Endothelial cell of umbilical vein (primary cell): ENCODE results near the gene SLC5A10. TPM values are rescaled to one million over a fixed set of nuclear protein-coding genes. Genes with fewer than 3 reads are reported as not detected.

Experiments used
- BruUV-seq: library from RNA; stranded (reverse); fragments of 400-500 nt; replicated peaks from 2 replicates; lab custom pipeline; 2021; lab: Mats Ljungman, UMichigan
- CTCF ChIA-PET: fragments of 300-600, 350-600 bp; sonication (Branson Sonifier 250); formaldehyde crosslinking; loops from one replicate; lab custom pipeline; 2021; ENCODE audit warnings: antibody characterized with exemption, inconsistent platforms; lab: Charles Lee
- POLR2A ChIA-PET: fragments of 300-600, 350-600 bp; sonication (Branson Sonifier 250); formaldehyde crosslinking; loops from one replicate; lab custom pipeline; 2021; ENCODE audit warnings: antibody characterized with exemption, inconsistent platforms; lab: Charles Lee
- DNase-seq: peaks from one replicate; pipeline ENCODE4 v3.0.0-alpha.2; 2011; ENCODE audit warnings: low read depth, low spot score
- FAIRE-seq: peaks from 2 replicates; lab custom pipeline; 2011; peaks lifted over from hg19 to GRCh38; lab: Jason Lieb, UNC
- H2AFZ ChIP-seq: 2 replicates; pipeline ENCODE4 v1.6.0; 2012; ENCODE audit warnings: low read depth, low read length, control low read depth, inconsistent platforms
- H3K27ac ChIP-seq: 2 replicates; pipeline ENCODE4 v1.5.1; 2011; ENCODE audit warnings: low read depth, mild to moderate bottlenecking, control low read depth, low read length, moderate library complexity; ENCODE audit not compliant: insufficient read depth
- H3K27me3 ChIP-seq, 2 experiments: 2 replicates each; pipeline versions ENCODE4 v1.6.0 to v1.6.1; 2011; ENCODE audit warnings: low read length in 2 of 2, mixed read lengths in 1 of 2; ENCODE audit not compliant: control insufficient read depth in 2 of 2, insufficient read depth in 2 of 2
- H3K36me3 ChIP-seq, 2 experiments: 2 replicates in 1 of 2; 3 replicates in 1 of 2; pipeline ENCODE4 v1.5.1; 2011; ENCODE audit warnings: low read length in 2 of 2, mild to moderate bottlenecking in 1 of 2, moderate library complexity in 1 of 2; ENCODE audit not compliant: control insufficient read depth in 2 of 2, insufficient read depth in 2 of 2; ENCODE audit errors: extremely low read depth in 1 of 2
- H3K4me1 ChIP-seq: 3 replicates; pipeline ENCODE4 v1.5.1; 2011; ENCODE audit warnings: mild to moderate bottlenecking, low read length; ENCODE audit not compliant: control insufficient read depth, insufficient read depth; ENCODE audit errors: extremely low read depth
- H3K4me2 ChIP-seq: 2 replicates; pipeline ENCODE4 v1.6.1; 2011; ENCODE audit warnings: low read length, control low read depth, mixed read lengths; ENCODE audit not compliant: insufficient read depth
- H3K4me3 ChIP-seq, 3 experiments: fragments of 200-600 bp in 1 of 3; sonication (generic), shearing (Covaris generic) in 1 of 3; replicated peaks in 1 of 3; 2 replicates each; pipeline ENCODE4 v1.5.1; 2011 to 2016; ENCODE audit warnings: control low read depth in 3 of 3, low read length in 3 of 3, mild to moderate bottlenecking in 2 of 3, inconsistent platforms in 1 of 3, low read depth in 1 of 3, moderate library complexity in 1 of 3; ENCODE audit not compliant: insufficient read depth in 1 of 3
- H3K79me2 ChIP-seq: 2 replicates; pipeline ENCODE4 v1.6.0; 2012; ENCODE audit warnings: low read length, inconsistent platforms; ENCODE audit not compliant: control insufficient read depth, insufficient read depth
- H3K9ac ChIP-seq: replicated peaks from 2 replicates; pipeline ENCODE3; 2011; ENCODE audit warnings: low read length, control low read depth; ENCODE audit not compliant: insufficient read depth; ENCODE audit errors: extremely low read depth
- H3K9me1 ChIP-seq: replicated peaks from 3 replicates; pipeline ENCODE4 v1.6.0; 2011; ENCODE audit warnings: mild to moderate bottlenecking, low read length; ENCODE audit not compliant: control insufficient read depth, insufficient read depth; ENCODE audit errors: extremely low read depth
- H3K9me3 ChIP-seq: replicated peaks from 2 replicates; pipeline ENCODE4 v1.5.1; 2012; ENCODE audit warnings: low read length, inconsistent platforms; ENCODE audit not compliant: control insufficient read depth, insufficient read depth
- H4K20me1 ChIP-seq: replicated peaks from 2 replicates; pipeline ENCODE3; 2011; ENCODE audit warnings: mild to moderate bottlenecking, low read length; ENCODE audit not compliant: control insufficient read depth, insufficient read depth; ENCODE audit errors: extremely low read depth
- EZH2 ChIP-seq: IDR thresholded peaks from 2 replicates; pipeline ENCODE4 v1.6.1; 2012; ENCODE audit warnings: borderline replicate concordance, low read depth, mild to moderate bottlenecking, moderate library complexity, low read length, inconsistent platforms; ENCODE audit not compliant: severe bottlenecking
- FOS ChIP-seq: IDR thresholded peaks from 2 replicates; pipeline ENCODE4 v1.6.1; 2011; ENCODE audit warnings: mild to moderate bottlenecking, low read length, moderate library complexity, borderline replicate concordance; ENCODE audit not compliant: insufficient read depth
- JUN ChIP-seq: IDR thresholded peaks from 2 replicates; pipeline ENCODE4 v1.6.1; 2011; ENCODE audit warnings: borderline replicate concordance, low read depth; ENCODE audit not compliant: insufficient read length, insufficient read depth
- POLR2A ChIP-seq: IDR thresholded peaks from 2 replicates; pipeline ENCODE4 v1.6.1; 2012; ENCODE audit warnings: low read depth, mild to moderate bottlenecking, control low read depth, low read length
- dilution Hi-C: fragments of 300-500 bp; cut with MboI; formaldehyde crosslinking; loops from one replicate; pipeline ENCODE4 v1.15.0; 2019; ENCODE audit warnings: low sequenced_read_pairs; ENCODE audit not compliant: extremely low pct_ligation_motif_present
- intact Hi-C: fragments of 100-400 bp; cut with micrococcal nuclease; formaldehyde crosslinking; loops from one replicate; pipeline ENCODE4 v1.10.0; 2022
- polyA plus RNA-seq, 4 experiments: library from polyadenylated mRNA; depleted of rRNA in 3 of 4; stranded (reverse) in 3 of 4; unstranded in 1 of 4; fragments of >200 nt; gene quantifications; 2 replicates each; pipeline versions ENCODE4 v1.2.1 to v1.2.3, GENCODE V29; 2011 to 2012; ENCODE audit warnings: missing spikeins in 1 of 4
- total RNA-seq: library from RNA; stranded (reverse); gene quantifications from 2 replicates; pipeline ENCODE4 v1.2.3, GENCODE V29; 2021
- TF ChIP-seq, protein P1 (sequence below), 2 donors: IDR thresholded peaks; 1 replicate in 1 of 2; 2 replicates in 1 of 2; pipeline ENCODE4 v1.5.1; 2011; ENCODE audit warnings: low read length in 2 of 2, mild to moderate bottlenecking in 2 of 2, moderate library complexity in 2 of 2, control low read depth in 1 of 2, inconsistent platforms in 1 of 2, low read depth in 1 of 2; ENCODE audit not compliant: insufficient read depth in 1 of 2; ENCODE audit errors: extremely low read depth in 1 of 2

SLC5A10 gene
- total and polyA plus RNA-seq, 2 donors (not counting 3 experiments of a cell fraction or from before 2014, with no cell fraction given) = not detected

GRCh38 chr17:19011581-19011980 lies 59.6 kb downstream of the SLC5A10 start:
- H3K4me2 ChIP-seq = no peak overlapping the region
- no peak overlapping the region for H3K27ac ChIP-seq
- no peaks in the 10 kb centered on the region for H3K27me3 ChIP-seq
- dilution Hi-C loops = no loop called here
- FAIRE-seq (no peak), DNase-seq (no peak)
- no peaks in the 10 kb centered on the region for H3K9me1 ChIP-seq
- intact Hi-C loops = no loop called here
- H4K20me1 ChIP-seq = no peaks in the 10 kb centered on the region
- no peaks in the 10 kb centered on the region for H3K9me3 ChIP-seq
- no peak for TF ChIP-seq JUN
- no peak for TF ChIP-seq EZH2
- TF ChIP-seq FOS = no peak
- TF ChIP-seq, protein P1, sequence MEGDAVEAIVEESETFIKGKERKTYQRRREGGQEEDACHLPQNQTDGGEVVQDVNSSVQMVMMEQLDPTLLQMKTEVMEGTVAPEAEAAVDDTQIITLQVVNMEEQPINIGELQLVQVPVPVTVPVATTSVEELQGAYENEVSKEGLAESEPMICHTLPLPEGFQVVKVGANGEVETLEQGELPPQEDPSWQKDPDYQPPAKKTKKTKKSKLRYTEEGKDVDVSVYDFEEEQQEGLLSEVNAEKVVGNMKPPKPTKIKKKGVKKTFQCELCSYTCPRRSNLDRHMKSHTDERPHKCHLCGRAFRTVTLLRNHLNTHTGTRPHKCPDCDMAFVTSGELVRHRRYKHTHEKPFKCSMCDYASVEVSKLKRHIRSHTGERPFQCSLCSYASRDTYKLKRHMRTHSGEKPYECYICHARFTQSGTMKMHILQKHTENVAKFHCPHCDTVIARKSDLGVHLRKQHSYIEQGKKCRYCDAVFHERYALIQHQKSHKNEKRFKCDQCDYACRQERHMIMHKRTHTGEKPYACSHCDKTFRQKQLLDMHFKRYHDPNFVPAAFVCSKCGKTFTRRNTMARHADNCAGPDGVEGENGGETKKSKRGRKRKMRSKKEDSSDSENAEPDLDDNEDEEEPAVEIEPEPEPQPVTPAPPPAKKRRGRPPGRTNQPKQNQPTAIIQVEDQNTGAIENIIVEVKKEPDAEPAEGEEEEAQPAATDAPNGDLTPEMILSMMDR (IDR thresholded peaks at IDR 0.05; ENCODE audit: extremely low read depth in 1 of 2, insufficient read depth in 1 of 2, low read depth in 1 of 2, low read length in 2 of 2) = no peak
- no peak for TF ChIP-seq POLR2A
- no peak overlapping the region for H3K9ac ChIP-seq
- BruUV-seq = no TSS peak
- H3K79me2 ChIP-seq = no peaks in the 10 kb centered on the region
- peaks cover 2% of the 10 kb centered on the region for H3K4me1 ChIP-seq
- H2AFZ ChIP-seq = no peak overlapping the region
- no peak overlapping the region for H3K4me3 ChIP-seq
- ChIA-PET POLR2A (no interaction called here), CTCF (interaction anchor here (1.8 to 2.7 kb wide), 2 partner anchors 11 to 51 kb away, joined by 5 to 8 read pairs; no protein-coding TSS in a partner anchor)
- H3K36me3 ChIP-seq = no peaks in the 10 kb centered on the region
